Measurements from ENCODE around the gene SF1. TPM values are rescaled to one million over a fixed set of nuclear protein-coding genes. Genes with fewer than 3 reads are reported as not detected.

Gene SF1
- total and polyA plus RNA-seq, 2 donors (not counting 3 experiments of a cell fraction or from before 2014, with no cell fraction given): 95.0 to 342 TPM

DNA sequence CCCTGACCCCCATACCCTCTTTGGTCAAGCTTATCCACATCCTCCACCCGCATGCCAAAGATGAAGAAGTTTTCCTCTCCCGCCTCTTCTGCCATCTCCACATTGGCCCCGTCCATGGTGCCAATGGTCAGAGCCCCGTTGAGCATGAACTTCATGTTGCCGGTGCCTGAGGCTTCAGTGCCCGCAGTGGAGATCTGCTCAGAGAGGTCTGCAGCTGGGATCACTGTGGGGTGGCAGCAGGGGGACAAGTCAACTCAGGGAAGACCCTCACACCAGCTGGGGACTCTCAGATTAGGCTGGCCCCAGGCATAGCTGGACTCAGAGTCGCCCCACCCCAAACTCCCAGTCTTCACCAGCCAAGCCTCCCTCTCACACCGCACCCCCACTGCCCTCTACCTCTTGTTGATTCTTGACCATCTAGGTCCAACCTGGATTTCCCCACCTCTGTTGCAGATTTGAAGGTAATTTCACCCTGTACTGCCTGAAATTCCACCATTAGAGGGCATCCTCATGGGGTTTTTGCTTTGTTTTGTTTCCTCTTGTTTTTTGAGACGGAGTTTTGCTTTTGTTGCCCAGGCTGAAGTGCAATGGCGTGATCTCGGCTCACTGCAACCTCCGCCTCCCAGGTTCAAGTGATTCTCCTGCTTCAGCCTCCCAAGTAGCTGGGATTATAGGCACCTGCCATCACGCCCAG, 27.8 kb downstream of the SF1 start:
- CTCF ChIA-PET: no interaction called here
- H3K36me3 ChIP-seq (ENCODE audit: control insufficient read depth in 2 of 2, extremely low read depth in 1 of 2, insufficient read depth in 2 of 2, low read length in 2 of 2): no peaks in the 10 kb centered on the region
- no peak overlapping the region for H3K4me3 ChIP-seq (replicated peaks in 1 of 3; ENCODE audit: insufficient read depth in 1 of 3, low read depth in 1 of 3, low read length in 3 of 3)
- no peaks in the 10 kb centered on the region for H4K20me1 ChIP-seq (replicated peaks; ENCODE audit: control insufficient read depth, extremely low read depth, insufficient read depth, low read length)
- dilution Hi-C loops (cut with MboI; ENCODE audit: extremely low pct_ligation_motif_present, low sequenced_read_pairs): no loop called here
- H3K27ac ChIP-seq (ENCODE audit: insufficient read depth, low read depth, low read length): no peak overlapping the region
- no peak for FAIRE-seq
- BruUV-seq (replicated peaks): no TSS peak
- peaks cover 3% of the 10 kb centered on the region for H3K4me1 ChIP-seq (ENCODE audit: control insufficient read depth, extremely low read depth, insufficient read depth, low read length)
- TF ChIP-seq GATA2 (IDR thresholded peaks at IDR 0.05; ENCODE audit: insufficient read depth, insufficient read length, low read depth, low read length) (no peak), FOS (IDR thresholded peaks at IDR 0.05; ENCODE audit: borderline replicate concordance, insufficient read depth, low read length) (no peak), POLR2AphosphoS5 (IDR thresholded peaks at IDR 0.05; ENCODE audit: insufficient read depth, low read depth, low read length) (no peak)
- TF ChIP-seq, protein P1, sequence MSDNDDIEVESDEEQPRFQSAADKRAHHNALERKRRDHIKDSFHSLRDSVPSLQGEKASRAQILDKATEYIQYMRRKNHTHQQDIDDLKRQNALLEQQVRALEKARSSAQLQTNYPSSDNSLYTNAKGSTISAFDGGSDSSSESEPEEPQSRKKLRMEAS (IDR thresholded peaks at IDR 0.05; ENCODE audit: insufficient read depth, insufficient read length): no peak
- TF ChIP-seq, protein P2, sequence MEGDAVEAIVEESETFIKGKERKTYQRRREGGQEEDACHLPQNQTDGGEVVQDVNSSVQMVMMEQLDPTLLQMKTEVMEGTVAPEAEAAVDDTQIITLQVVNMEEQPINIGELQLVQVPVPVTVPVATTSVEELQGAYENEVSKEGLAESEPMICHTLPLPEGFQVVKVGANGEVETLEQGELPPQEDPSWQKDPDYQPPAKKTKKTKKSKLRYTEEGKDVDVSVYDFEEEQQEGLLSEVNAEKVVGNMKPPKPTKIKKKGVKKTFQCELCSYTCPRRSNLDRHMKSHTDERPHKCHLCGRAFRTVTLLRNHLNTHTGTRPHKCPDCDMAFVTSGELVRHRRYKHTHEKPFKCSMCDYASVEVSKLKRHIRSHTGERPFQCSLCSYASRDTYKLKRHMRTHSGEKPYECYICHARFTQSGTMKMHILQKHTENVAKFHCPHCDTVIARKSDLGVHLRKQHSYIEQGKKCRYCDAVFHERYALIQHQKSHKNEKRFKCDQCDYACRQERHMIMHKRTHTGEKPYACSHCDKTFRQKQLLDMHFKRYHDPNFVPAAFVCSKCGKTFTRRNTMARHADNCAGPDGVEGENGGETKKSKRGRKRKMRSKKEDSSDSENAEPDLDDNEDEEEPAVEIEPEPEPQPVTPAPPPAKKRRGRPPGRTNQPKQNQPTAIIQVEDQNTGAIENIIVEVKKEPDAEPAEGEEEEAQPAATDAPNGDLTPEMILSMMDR (IDR thresholded peaks at IDR 0.05; ENCODE audit: extremely low read depth in 1 of 2, insufficient read depth in 1 of 2, low read depth in 1 of 2, low read length in 2 of 2): no peak
- no peak overlapping the region for H3K9ac ChIP-seq (replicated peaks; ENCODE audit: extremely low read depth, insufficient read depth, low read length)
- H3K27me3 ChIP-seq (ENCODE audit: control insufficient read depth in 2 of 2, insufficient read depth in 2 of 2, low read length in 2 of 2): no peaks in the 10 kb centered on the region
- H3K79me2 ChIP-seq (ENCODE audit: control insufficient read depth, insufficient read depth, low read length): no peaks in the 10 kb centered on the region
- no peak overlapping the region for H3K4me2 ChIP-seq (ENCODE audit: insufficient read depth, low read length)
- no peaks in the 10 kb centered on the region for H3K9me3 ChIP-seq (replicated peaks; ENCODE audit: control insufficient read depth, insufficient read depth, low read length)
- POLR2A ChIA-PET: no interaction called here
- no peak for DNase-seq (ENCODE audit: low read depth, low spot score)
- intact Hi-C loops (cut with micrococcal nuclease): no loop called here
- no peak overlapping the region for H2AFZ ChIP-seq (ENCODE audit: low read depth, low read length)
- no peaks in the 10 kb centered on the region for H3K9me1 ChIP-seq (replicated peaks; ENCODE audit: control insufficient read depth, extremely low read depth, insufficient read depth, low read length)

All from endothelial cell of umbilical vein (primary cell).